ENCODE results near the gene SETD1A.

DNA sequence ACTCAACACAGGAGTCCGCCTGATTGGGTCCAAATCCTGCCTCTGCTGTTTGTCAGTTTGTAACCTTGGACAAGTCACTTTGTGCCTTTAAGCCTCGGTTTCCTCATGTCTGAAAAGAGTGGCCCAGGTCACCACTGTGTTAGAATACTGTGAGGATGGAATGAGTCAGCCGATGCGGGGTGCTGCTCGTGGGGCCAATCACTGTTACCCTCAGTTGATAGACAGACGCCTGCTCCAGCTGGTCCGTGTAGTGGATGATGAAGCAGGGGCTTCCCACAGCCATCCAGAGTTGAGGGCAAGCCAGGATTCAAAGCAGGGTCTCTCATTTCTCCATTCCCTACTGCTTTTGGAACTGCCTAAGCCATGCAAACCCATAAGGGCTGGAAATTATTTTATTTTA, 28.4 kb upstream of the SETD1A start:
- TF ChIP-seq ZNF197 (CRISPR knock-in tag; IDR thresholded peaks at IDR 0.05; ENCODE audit: low read depth) (no peak), MBD2 (IDR thresholded peaks at IDR 0.05; ENCODE audit: borderline replicate concordance, low read depth) (no peak), CC2D1A (IDR thresholded peaks at IDR 0.05) (no peak), ARID2 (IDR thresholded peaks at IDR 0.05) (no peak), SETDB1 (IDR thresholded peaks at IDR 0.05; ENCODE audit: low read length) (no peak), YY1 (IDR thresholded peaks at IDR 0.05; ENCODE audit: borderline replicate concordance in 1 of 3, control insufficient read depth in 1 of 3, extremely low read depth in 1 of 3, insufficient read depth in 3 of 3, insufficient read length in 1 of 3, insufficient replicate concordance in 2 of 3, low read depth in 1 of 3, low read length in 2 of 3) (no peak), JUN (IDR thresholded peaks at IDR 0.05; ENCODE audit: borderline replicate concordance, low read depth, low read length) (no peak), JUN (CRISPR knock-in tag; IDR thresholded peaks at IDR 0.05; ENCODE audit: borderline replicate concordance) (no peak)
- TF ChIP-seq, protein P1, sequence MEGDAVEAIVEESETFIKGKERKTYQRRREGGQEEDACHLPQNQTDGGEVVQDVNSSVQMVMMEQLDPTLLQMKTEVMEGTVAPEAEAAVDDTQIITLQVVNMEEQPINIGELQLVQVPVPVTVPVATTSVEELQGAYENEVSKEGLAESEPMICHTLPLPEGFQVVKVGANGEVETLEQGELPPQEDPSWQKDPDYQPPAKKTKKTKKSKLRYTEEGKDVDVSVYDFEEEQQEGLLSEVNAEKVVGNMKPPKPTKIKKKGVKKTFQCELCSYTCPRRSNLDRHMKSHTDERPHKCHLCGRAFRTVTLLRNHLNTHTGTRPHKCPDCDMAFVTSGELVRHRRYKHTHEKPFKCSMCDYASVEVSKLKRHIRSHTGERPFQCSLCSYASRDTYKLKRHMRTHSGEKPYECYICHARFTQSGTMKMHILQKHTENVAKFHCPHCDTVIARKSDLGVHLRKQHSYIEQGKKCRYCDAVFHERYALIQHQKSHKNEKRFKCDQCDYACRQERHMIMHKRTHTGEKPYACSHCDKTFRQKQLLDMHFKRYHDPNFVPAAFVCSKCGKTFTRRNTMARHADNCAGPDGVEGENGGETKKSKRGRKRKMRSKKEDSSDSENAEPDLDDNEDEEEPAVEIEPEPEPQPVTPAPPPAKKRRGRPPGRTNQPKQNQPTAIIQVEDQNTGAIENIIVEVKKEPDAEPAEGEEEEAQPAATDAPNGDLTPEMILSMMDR (IDR thresholded peaks at IDR 0.05 in 2 of 3, conservative IDR thresholded peaks at IDR 0.05 in 1 of 3; ENCODE audit: insufficient read depth in 2 of 3, low read depth in 1 of 3, low read length in 3 of 3): no peak
- TF ChIP-seq, protein P2, sequence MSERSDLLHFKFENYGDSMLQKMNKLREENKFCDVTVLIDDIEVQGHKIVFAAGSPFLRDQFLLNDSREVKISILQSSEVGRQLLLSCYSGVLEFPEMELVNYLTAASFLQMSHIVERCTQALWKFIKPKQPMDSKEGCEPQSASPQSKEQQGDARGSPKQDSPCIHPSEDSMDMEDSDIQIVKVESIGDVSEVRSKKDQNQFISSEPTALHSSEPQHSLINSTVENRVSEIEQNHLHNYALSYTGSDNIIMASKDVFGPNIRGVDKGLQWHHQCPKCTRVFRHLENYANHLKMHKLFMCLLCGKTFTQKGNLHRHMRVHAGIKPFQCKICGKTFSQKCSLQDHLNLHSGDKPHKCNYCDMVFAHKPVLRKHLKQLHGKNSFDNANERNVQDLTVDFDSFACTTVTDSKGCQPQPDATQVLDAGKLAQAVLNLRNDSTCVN (CRISPR knock-in tag; IDR thresholded peaks at IDR 0.05): no peak
